ENCODE results near the gene FGD4.

The FGD4 gene

GRCh38 chr12:32466986-32467711, 67.8 kb downstream of the FGD4 start:
- no peak for FAIRE-seq
- no peak for DNase-seq (ENCODE audit: insufficient read length, low spot score)
- TF ChIP-seq CTCF (IDR thresholded peaks at IDR 0.05; ENCODE audit: insufficient read depth, missing control alignments) = no peak

DNA sequence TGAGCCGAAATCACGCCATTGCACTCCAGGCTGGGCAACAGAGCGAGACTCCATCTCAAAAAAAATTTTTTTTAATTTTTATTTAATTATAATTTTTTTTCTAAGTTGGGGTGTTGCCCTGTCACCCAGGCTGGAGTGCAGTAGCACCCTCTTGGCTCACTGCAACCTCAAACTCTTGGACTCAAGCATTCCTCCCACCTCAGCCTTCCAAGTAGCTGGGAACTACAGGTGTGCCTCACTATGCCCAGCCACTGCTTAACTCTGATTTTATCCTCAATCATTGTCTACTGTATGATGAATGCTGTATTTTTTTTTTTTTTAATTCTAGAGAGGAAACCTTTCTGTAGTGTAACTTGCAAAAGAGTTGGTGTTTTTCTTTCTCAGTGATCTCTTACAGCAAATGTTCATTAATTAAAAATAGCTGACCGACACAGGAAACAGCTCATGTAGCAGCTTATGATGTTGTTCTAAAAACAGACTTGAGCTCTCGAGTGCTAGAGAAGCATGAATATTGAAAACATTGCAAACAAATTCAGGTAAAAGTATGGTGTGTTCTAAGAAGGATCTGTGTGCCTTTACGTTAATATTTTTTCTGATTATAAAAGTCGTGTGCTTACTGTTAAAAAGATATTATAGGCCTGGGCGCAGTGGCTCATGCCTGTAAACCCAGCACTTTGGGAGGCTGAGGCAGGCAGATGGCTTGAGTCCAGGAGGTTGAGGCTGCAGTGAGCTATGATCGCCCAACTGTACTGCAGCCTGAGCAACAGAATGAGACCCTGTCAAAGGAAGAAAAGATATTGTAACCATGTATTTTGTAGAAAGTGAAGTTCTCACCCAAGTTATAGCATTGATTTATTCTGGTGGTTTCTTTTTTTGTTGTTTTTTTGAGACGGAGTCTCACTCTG, 68.9 kb downstream of the FGD4 start:
- no peak for TF ChIP-seq CTCF (IDR thresholded peaks at IDR 0.05; ENCODE audit: insufficient read depth, missing control alignments)
- DNase-seq (ENCODE audit: insufficient read length, low spot score) (no peak), FAIRE-seq (no peak)

- TF ChIP-seq CTCF (IDR thresholded peaks at IDR 0.05; ENCODE audit: insufficient read depth, missing control alignments) = no peak
- no peak for FAIRE-seq
- no peak for DNase-seq (ENCODE audit: insufficient read length, low spot score)
Observed at GRCh38 chr12:32470936-32471470, 71.6 kb downstream of the FGD4 start.

DNA sequence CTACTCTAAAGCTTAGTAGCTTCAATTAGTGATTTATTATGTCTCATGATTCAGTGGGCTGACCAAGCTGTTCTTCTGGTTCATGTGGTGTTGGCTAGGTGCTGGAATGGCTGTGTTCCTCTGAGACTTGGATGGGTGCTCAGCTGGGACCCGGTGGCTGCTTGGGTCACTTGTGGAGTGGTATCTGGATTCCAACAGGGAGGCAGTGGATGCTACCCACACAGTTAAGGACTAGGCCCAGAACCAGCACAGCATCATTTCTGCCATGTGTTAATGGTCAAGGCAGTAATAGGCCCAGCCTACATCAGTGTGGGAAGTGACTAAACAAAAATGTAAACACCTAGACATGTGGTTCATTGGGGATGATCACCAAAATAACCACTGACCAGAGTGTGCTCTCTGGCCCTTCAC, 72.2 kb downstream of the FGD4 start:
- DNase-seq (ENCODE audit: insufficient read length, low spot score) (no peak), FAIRE-seq (no peak)
- no peak for TF ChIP-seq CTCF (IDR thresholded peaks at IDR 0.05; ENCODE audit: insufficient read depth, missing control alignments)

DNA sequence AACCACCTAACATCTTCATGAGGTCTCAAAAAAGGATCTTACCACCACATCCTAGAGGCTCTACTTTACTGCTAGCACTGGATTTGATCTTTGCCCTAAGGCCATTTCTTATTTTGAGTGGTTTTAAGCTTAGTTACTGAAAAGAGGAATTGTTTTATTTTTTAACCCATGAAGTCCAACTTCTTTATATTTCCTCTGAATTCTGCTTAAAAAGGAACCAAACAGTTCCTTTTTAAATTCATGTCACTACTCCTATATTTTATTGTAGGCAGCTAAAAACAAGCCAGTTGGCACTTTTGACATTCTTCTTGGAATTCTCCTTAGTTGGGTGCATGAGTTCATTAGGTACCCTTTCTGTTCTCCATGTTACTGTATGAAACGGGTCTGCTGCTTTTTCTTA, 76.4 kb downstream of the FGD4 start:
- DNase-seq (ENCODE audit: insufficient read length, low spot score) = no peak
- no peak for FAIRE-seq
- TF ChIP-seq CTCF (IDR thresholded peaks at IDR 0.05; ENCODE audit: insufficient read depth, missing control alignments) = no peak

GRCh38 chr12:32476446-32476845, 77.1 kb downstream of the FGD4 start:
- FAIRE-seq (no peak), DNase-seq (ENCODE audit: insufficient read length, low spot score) (no peak)
- no peak for TF ChIP-seq CTCF (IDR thresholded peaks at IDR 0.05; ENCODE audit: insufficient read depth, missing control alignments)
